GM12891 (cell line): ENCODE measurements around the gene RASA3.

ENCODE experiments used
- POLR2A ChIP-seq: IDR thresholded peaks from 2 replicates; pipeline ENCODE4 v1.6.1; 2011; ENCODE audit warnings: low read depth, low read length, control low read depth
- POLR2AphosphoS5 ChIP-seq: IDR thresholded peaks from 2 replicates; pipeline ENCODE4 v1.6.1; 2011; ENCODE audit warnings: low read depth, low read length, control low read depth
- TAF1 ChIP-seq: IDR thresholded peaks from 2 replicates; pipeline ENCODE4 v1.6.1; 2011; ENCODE audit warnings: low read depth, low read length, control low read depth

- TF ChIP-seq TAF1: no peak
- TF ChIP-seq POLR2AphosphoS5: no peak
- TF ChIP-seq POLR2A: no peak
These were observed 68.6 kb downstream of the RASA3 start for GRCh38 chr13:114063545-114064449.
